Keratinocyte (primary cell): ENCODE results near the gene TPO. TPM values are rescaled to one million over a fixed set of nuclear protein-coding genes. Genes with fewer than 3 reads are reported as not detected.

Experiments used
- DNase-seq: peaks from one replicate; pipeline ENCODE4 v3.0.0-alpha.2; 2011; ENCODE audit warnings: low read depth, missing footprints, low spot score
- FAIRE-seq: peaks from 2 replicates; lab custom pipeline; 2011; peaks lifted over from hg19 to GRCh38; lab: Jason Lieb, UNC
- H2AFZ ChIP-seq: 2 replicates; pipeline ENCODE4 v1.6.0; 2012; ENCODE audit warnings: low read length, control low read depth, inconsistent platforms; ENCODE audit not compliant: control insufficient read depth
- H3K27ac ChIP-seq: 2 replicates; pipeline ENCODE4 v1.5.1; 2011; ENCODE audit warnings: low read length; ENCODE audit not compliant: control insufficient read depth, insufficient read depth
- H3K27me3 ChIP-seq: 3 replicates; pipeline ENCODE4 v1.6.0; 2011; ENCODE audit warnings: low read length; ENCODE audit not compliant: control insufficient read depth, insufficient read depth; ENCODE audit errors: extremely low read depth
- H3K36me3 ChIP-seq, 2 experiments: 2 replicates in 1 of 2; 3 replicates in 1 of 2; pipeline ENCODE4 v1.5.1; 2011; ENCODE audit warnings: low read length in 2 of 2, mild to moderate bottlenecking in 1 of 2; ENCODE audit not compliant: control insufficient read depth in 2 of 2, insufficient read depth in 2 of 2; ENCODE audit errors: extremely low read depth in 1 of 2
- H3K4me1 ChIP-seq: 3 replicates; pipeline ENCODE4 v1.5.1; 2011; ENCODE audit warnings: low read length; ENCODE audit not compliant: control insufficient read depth, insufficient read depth; ENCODE audit errors: extremely low read depth
- H3K4me2 ChIP-seq: 3 replicates; pipeline ENCODE4 v1.6.0; 2011; ENCODE audit warnings: low read depth, low read length; ENCODE audit not compliant: control insufficient read depth, insufficient read depth; ENCODE audit errors: extremely low read depth
- H3K4me3 ChIP-seq, 3 experiments: fragments of 200-600 bp in 1 of 3; sonication (generic) in 1 of 3; 2 replicates in 2 of 3; 3 replicates in 1 of 3; pipeline ENCODE4 v1.5.1; 2011 to 2016; ENCODE audit warnings: low read length in 3 of 3, mild to moderate bottlenecking in 3 of 3, control low read depth in 2 of 3, inconsistent platforms in 1 of 3, low read depth in 1 of 3, mixed read lengths in 1 of 3, mixed run types in 1 of 3, moderate library complexity in 1 of 3; ENCODE audit not compliant: control insufficient read depth in 2 of 3, insufficient read depth in 2 of 3; ENCODE audit errors: extremely low read depth in 1 of 3
- H3K79me2 ChIP-seq: 2 replicates; pipeline ENCODE4 v1.6.0; 2012; ENCODE audit warnings: low read length; ENCODE audit not compliant: control insufficient read depth, insufficient read depth
- H3K9ac ChIP-seq: 3 replicates; pipeline ENCODE4 v1.6.0; 2011; ENCODE audit warnings: low read length; ENCODE audit not compliant: control insufficient read depth, insufficient read depth; ENCODE audit errors: extremely low read depth
- H3K9me1 ChIP-seq: 3 replicates; pipeline ENCODE4 v1.6.0; 2011; ENCODE audit warnings: low read length; ENCODE audit not compliant: control insufficient read depth, insufficient read depth; ENCODE audit errors: extremely low read depth
- H3K9me3 ChIP-seq: 2 replicates; pipeline ENCODE4 v1.5.1; 2012; ENCODE audit warnings: low read depth, low read length; ENCODE audit not compliant: control insufficient read depth
- H4K20me1 ChIP-seq: 3 replicates; pipeline ENCODE4 v1.6.0; 2011; ENCODE audit warnings: low read length; ENCODE audit not compliant: control insufficient read depth, insufficient read depth; ENCODE audit errors: extremely low read depth
- EZH2 ChIP-seq: IDR thresholded peaks from one replicate; pipeline ENCODE4 v1.6.1; 2012; ENCODE audit warnings: inconsistent platforms, mild to moderate bottlenecking, low read length, moderate library complexity
- dilution Hi-C: fragments of 300-500 bp; cut with MboI; formaldehyde crosslinking; loops from one replicate; pipeline ENCODE4 v1.7.0; 2020; ENCODE audit warnings: low sequenced_read_pairs; ENCODE audit not compliant: extremely low pct_ligation_motif_present
- polyA plus RNA-seq, 5 experiments: library from polyadenylated mRNA; depleted of rRNA in 3 of 5; stranded (reverse) in 3 of 5; stranded (forward) in 1 of 5; unstranded in 1 of 5; fragments of >200 nt; gene quantifications; 1 replicate in 1 of 5; 2 replicates in 3 of 5; 3 replicates in 1 of 5; pipeline versions ENCODE4 v1.2.1 to v1.2.3, GENCODE V29; 2011 to 2012; ENCODE audit warnings: missing spikeins in 2 of 5, low read depth in 1 of 5, low replicate concordance in 1 of 5
- TF ChIP-seq, protein P1 (sequence below), 3 experiments: IDR thresholded peaks in 1 of 3; conservative IDR thresholded peaks in 1 of 3; optimal IDR thresholded peaks in 1 of 3; 2 replicates in 2 of 3; 3 replicates in 1 of 3; pipeline versions ENCODE3 to v1.5.1; 2011; ENCODE audit warnings: low read length in 3 of 3, mild to moderate bottlenecking in 3 of 3, moderate library complexity in 2 of 3, control low read depth in 1 of 3, inconsistent platforms in 1 of 3; ENCODE audit not compliant: insufficient read depth in 2 of 3; ENCODE audit errors: extremely low read depth in 1 of 3

The TPO gene
- polyA plus RNA-seq, 1 donor (not counting 4 experiments of a cell fraction or from before 2014, with no cell fraction given) = 0.07 TPM

DNA sequence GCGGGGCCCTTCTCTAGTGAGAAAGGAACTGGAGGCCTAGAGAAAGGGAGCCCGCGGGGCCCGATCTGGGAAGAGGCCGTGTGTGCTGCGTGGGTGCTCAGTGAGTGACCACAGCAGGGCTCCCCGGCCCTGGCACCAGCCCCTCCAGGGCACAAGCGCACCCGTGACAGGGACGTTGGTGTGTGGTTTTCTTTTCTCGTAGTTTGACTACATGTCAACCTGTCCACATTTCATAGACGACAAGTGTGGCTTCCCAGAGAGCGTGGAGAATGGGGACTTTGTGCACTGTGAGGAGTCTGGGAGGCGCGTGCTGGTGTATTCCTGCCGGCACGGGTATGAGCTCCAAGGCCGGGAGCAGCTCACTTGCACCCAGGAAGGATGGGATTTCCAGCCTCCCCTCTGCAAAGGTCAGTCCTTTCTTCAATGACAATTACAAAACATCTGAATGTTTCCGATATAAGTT lies 83.1 kb downstream of the TPO start:
- Histone ChIP-seq H3K4me3 (no peak overlapping the region), H3K36me3 (no peaks in the 10 kb centered on the region), H3K27me3 (no peaks in the 10 kb centered on the region), H3K79me2 (no peaks in the 10 kb centered on the region), H4K20me1 (no peaks in the 10 kb centered on the region), H3K9me1 (no peaks in the 10 kb centered on the region), H3K4me2 (no peak overlapping the region), H2AFZ (no peak overlapping the region), H3K9ac (no peak overlapping the region), H3K27ac (no peak overlapping the region), H3K4me1 (no peaks in the 10 kb centered on the region), H3K9me3 (no peaks in the 10 kb centered on the region)
- no peak for TF ChIP-seq EZH2
- TF ChIP-seq, protein P1, sequence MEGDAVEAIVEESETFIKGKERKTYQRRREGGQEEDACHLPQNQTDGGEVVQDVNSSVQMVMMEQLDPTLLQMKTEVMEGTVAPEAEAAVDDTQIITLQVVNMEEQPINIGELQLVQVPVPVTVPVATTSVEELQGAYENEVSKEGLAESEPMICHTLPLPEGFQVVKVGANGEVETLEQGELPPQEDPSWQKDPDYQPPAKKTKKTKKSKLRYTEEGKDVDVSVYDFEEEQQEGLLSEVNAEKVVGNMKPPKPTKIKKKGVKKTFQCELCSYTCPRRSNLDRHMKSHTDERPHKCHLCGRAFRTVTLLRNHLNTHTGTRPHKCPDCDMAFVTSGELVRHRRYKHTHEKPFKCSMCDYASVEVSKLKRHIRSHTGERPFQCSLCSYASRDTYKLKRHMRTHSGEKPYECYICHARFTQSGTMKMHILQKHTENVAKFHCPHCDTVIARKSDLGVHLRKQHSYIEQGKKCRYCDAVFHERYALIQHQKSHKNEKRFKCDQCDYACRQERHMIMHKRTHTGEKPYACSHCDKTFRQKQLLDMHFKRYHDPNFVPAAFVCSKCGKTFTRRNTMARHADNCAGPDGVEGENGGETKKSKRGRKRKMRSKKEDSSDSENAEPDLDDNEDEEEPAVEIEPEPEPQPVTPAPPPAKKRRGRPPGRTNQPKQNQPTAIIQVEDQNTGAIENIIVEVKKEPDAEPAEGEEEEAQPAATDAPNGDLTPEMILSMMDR (optimal IDR thresholded peaks at IDR 0.05 in 1 of 3, IDR thresholded peaks at IDR 0.05 in 1 of 3, conservative IDR thresholded peaks at IDR 0.05 in 1 of 3; ENCODE audit: extremely low read depth in 1 of 3, insufficient read depth in 2 of 3, low read length in 3 of 3) = no peak
- FAIRE-seq = no peak
- dilution Hi-C loops = no loop called here
- no peak for DNase-seq

DNA sequence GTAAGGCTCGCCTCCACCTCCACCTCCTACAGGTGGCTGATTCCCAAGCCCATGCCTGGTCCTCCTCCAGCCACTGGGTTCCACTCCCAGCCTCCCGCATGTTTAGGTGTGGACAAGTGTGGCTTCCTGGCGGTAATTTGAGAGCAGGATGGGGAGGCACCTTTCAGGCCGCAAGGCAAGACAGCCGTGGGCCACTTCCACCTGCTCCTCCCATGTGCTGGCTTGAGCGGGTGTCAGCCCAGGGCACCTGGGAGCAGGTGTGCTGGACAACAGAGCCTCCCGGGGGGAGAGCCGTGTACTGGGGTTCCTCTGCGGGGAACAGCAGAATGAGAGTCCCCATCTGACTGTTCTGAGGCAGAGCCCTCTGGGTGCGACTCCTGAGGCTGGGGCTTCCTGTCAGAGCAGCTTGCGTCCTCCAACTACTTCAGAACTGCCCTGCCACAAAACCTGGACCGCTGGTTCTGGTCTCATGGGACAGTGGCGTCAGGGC lies 83.9 kb downstream of the TPO start:
- dilution Hi-C loops = no loop called here

More for the DNA sequence above, 83.9 kb downstream of the TPO start:
- FAIRE-seq (no peak), DNase-seq (no peak)
- Histone ChIP-seq H3K9me1 (no peaks in the 10 kb centered on the region), H3K4me3 (no peak overlapping the region), H2AFZ (no peak overlapping the region), H3K36me3 (no peaks in the 10 kb centered on the region), H3K9ac (no peak overlapping the region), H3K4me1 (no peaks in the 10 kb centered on the region), H3K79me2 (no peaks in the 10 kb centered on the region), H3K4me2 (no peak overlapping the region), H3K27ac (no peak overlapping the region), H3K9me3 (no peaks in the 10 kb centered on the region), H4K20me1 (no peaks in the 10 kb centered on the region), H3K27me3 (no peaks in the 10 kb centered on the region)
- TF ChIP-seq, protein P1 (optimal IDR thresholded peaks at IDR 0.05 in 1 of 3, IDR thresholded peaks at IDR 0.05 in 1 of 3, conservative IDR thresholded peaks at IDR 0.05 in 1 of 3; ENCODE audit: extremely low read depth in 1 of 3, insufficient read depth in 2 of 3, low read length in 3 of 3) = no peak
- TF ChIP-seq EZH2 = no peak
